Retinal pigment epithelial cell (primary cell): ENCODE measurements around the gene FKBP4.
"Not testable (repeated sequence)": the region's sequence is repeated elsewhere in the genome, so short reads cannot be mapped to it uniquely, and the experiment has no call there.

Source experiments
- DNase-seq: peaks from one replicate; pipeline ENCODE4 v3.0.0-alpha.2; 2010; ENCODE audit warnings: low read depth
- H3K4me3 ChIP-seq: 2 replicates; pipeline ENCODE4 v1.5.1; 2011; ENCODE audit warnings: mild to moderate bottlenecking, low read length, control low read depth, moderate library complexity
- CTCF ChIP-seq: conservative IDR thresholded peaks from 2 replicates; pipeline ENCODE4 v1.5.1; 2011; ENCODE audit warnings: low read depth, low read length, control low read depth, inconsistent platforms

Gene FKBP4

GRCh38 chr12:2765608-2766007, 29.2 kb upstream of the FKBP4 start:
- no peak for DNase-seq
- no peak for TF ChIP-seq CTCF
- H3K4me3 ChIP-seq: no peak overlapping the region

- TF ChIP-seq CTCF: no peak
- H3K4me3 ChIP-seq: no peak overlapping the region
- DNase-seq: no peak
These were observed 26.4 kb upstream of the FKBP4 start for GRCh38 chr12:2768224-2768961.

- no peak for TF ChIP-seq CTCF
- no peak for DNase-seq
- H3K4me3 ChIP-seq: no peak overlapping the region
These were observed 24.8 kb upstream of the FKBP4 start for GRCh38 chr12:2769866-2770533.

GRCh38 chr12:2770544-2770943, 24.2 kb upstream of the FKBP4 start:
- not testable (repeated sequence) for DNase-seq, H3K4me3 ChIP-seq

GRCh38 chr12:2772370-2772769, 22.4 kb upstream of the FKBP4 start:
- TF ChIP-seq CTCF: no peak
- H3K4me3 ChIP-seq: no peak overlapping the region

GRCh38 chr12:2773199-2773875, 21.4 kb upstream of the FKBP4 start:
- H3K4me3 ChIP-seq: no peak overlapping the region
- no peak for DNase-seq
- TF ChIP-seq CTCF: no peak

More at GRCh38 chr12:2772370-2772769, 22.4 kb upstream of the FKBP4 start:
- DNase-seq: no peak

- DNase-seq: no peak
- no peak for TF ChIP-seq CTCF
- no peak overlapping the region for H3K4me3 ChIP-seq
These were observed 19.3 kb upstream of the FKBP4 start for GRCh38 chr12:2775431-2775830.
